H9 (cell line): ENCODE results near the gene F3. TPM values are rescaled to one million over a fixed set of nuclear protein-coding genes. Genes with fewer than 3 reads are reported as not detected.

ENCODE experiments used
- DNase-seq: peaks from one replicate; pipeline ENCODE4 v3.0.0-alpha.2; 2017
- H2AFZ ChIP-seq: one replicate; pipeline ENCODE4 v1.6.1; 2013; ENCODE audit warnings: mild to moderate bottlenecking, low read length, control low read depth, moderate library complexity
- H2AK5ac ChIP-seq: 2 replicates; pipeline ENCODE4 v1.6.1; 2013; ENCODE audit warnings: low read length, control low read depth, mixed read lengths; ENCODE audit not compliant: insufficient read length
- H2BK120ac ChIP-seq: one replicate; pipeline ENCODE4 v1.6.1; 2013; ENCODE audit warnings: low read depth, mild to moderate bottlenecking, low read length, control low read depth, inconsistent platforms; ENCODE audit not compliant: poor library complexity, severe bottlenecking
- H2BK12ac ChIP-seq: 2 replicates; pipeline ENCODE4 v1.6.1; 2013; ENCODE audit warnings: low read length, control low read depth, mixed read lengths, low read depth; ENCODE audit not compliant: insufficient read length
- H2BK15ac ChIP-seq: 2 replicates; pipeline ENCODE4 v1.6.1; 2013; ENCODE audit warnings: low read depth, low read length, control low read depth
- H2BK20ac ChIP-seq: one replicate; pipeline ENCODE4 v1.6.1; 2013; ENCODE audit warnings: low read depth, mild to moderate bottlenecking, low read length, control low read depth, inconsistent platforms; ENCODE audit not compliant: poor library complexity, severe bottlenecking
- H2BK5ac ChIP-seq: 2 replicates; pipeline ENCODE4 v1.6.1; 2013; ENCODE audit warnings: low read length, control low read depth, mixed read lengths; ENCODE audit not compliant: insufficient read length
- H3K14ac ChIP-seq: 2 replicates; pipeline ENCODE4 v1.6.1; 2013; ENCODE audit warnings: low read length, control low read depth; ENCODE audit not compliant: insufficient read depth
- H3K18ac ChIP-seq: 2 replicates; pipeline ENCODE4 v1.6.1; 2013; ENCODE audit warnings: low read depth, mild to moderate bottlenecking, mixed read lengths, low read length, control low read depth; ENCODE audit not compliant: insufficient read length
- H3K23ac ChIP-seq: 2 replicates; pipeline ENCODE4 v1.6.1; 2013; ENCODE audit warnings: low read length, control low read depth, mixed read lengths, low read depth; ENCODE audit not compliant: insufficient read length
- H3K23me2 ChIP-seq: 2 replicates; pipeline ENCODE4 v1.6.1; 2013; ENCODE audit warnings: low read depth, mild to moderate bottlenecking, mixed read lengths, low read length, control low read depth; ENCODE audit not compliant: insufficient read length, poor library complexity, severe bottlenecking
- H3K27ac ChIP-seq: 2 replicates; pipeline ENCODE4 v1.5.1; 2013; ENCODE audit warnings: low read length, control low read depth, mixed read lengths, low read depth; ENCODE audit not compliant: insufficient read length
- H3K27me3 ChIP-seq: 2 replicates; pipeline ENCODE4 v1.6.1; 2013; ENCODE audit warnings: low read length, control low read depth, inconsistent platforms; ENCODE audit not compliant: insufficient read depth
- H3K4ac ChIP-seq: 2 replicates; pipeline ENCODE4 v1.6.1; 2013; ENCODE audit warnings: low read depth, mild to moderate bottlenecking, control low read depth, inconsistent platforms, low read length, moderate library complexity
- H3K4me1 ChIP-seq: 2 replicates; pipeline ENCODE4 v1.6.1; 2013; ENCODE audit warnings: low read length, control low read depth, inconsistent platforms; ENCODE audit not compliant: insufficient read depth
- H3K4me2 ChIP-seq: 2 replicates; pipeline ENCODE4 v1.6.1; 2013; ENCODE audit warnings: low read length, control low read depth, mixed read lengths; ENCODE audit not compliant: insufficient read length, insufficient read depth
- H3K56ac ChIP-seq: 2 replicates; pipeline ENCODE4 v1.6.1; 2013; ENCODE audit warnings: low read depth, mild to moderate bottlenecking, mixed read lengths, low read length, control low read depth; ENCODE audit not compliant: insufficient read length
- H3K79me1 ChIP-seq: 2 replicates; pipeline ENCODE4 v1.6.1; 2013; ENCODE audit warnings: low read depth, mild to moderate bottlenecking, moderate library complexity, low read length, control low read depth, inconsistent platforms; ENCODE audit not compliant: insufficient read depth, poor library complexity, severe bottlenecking
- H3K79me2 ChIP-seq: 2 replicates; pipeline ENCODE4 v1.6.1; 2013; ENCODE audit warnings: low read length, control low read depth, inconsistent platforms; ENCODE audit not compliant: insufficient read depth
- H3K9ac ChIP-seq: 2 replicates; pipeline ENCODE4 v1.6.1; 2013; ENCODE audit warnings: low read length, control low read depth, mixed read lengths; ENCODE audit not compliant: insufficient read length; ENCODE audit errors: extremely low read depth
- H3K9me3 ChIP-seq: one replicate; pipeline ENCODE4 v1.6.1; 2013; ENCODE audit warnings: low read depth, low read length, inconsistent platforms; ENCODE audit not compliant: control insufficient read depth
- H3T11ph ChIP-seq: one replicate; pipeline ENCODE4 v1.6.1; 2013; ENCODE audit warnings: mild to moderate bottlenecking, low read length, control low read depth, inconsistent platforms
- H4K20me1 ChIP-seq: one replicate; pipeline ENCODE4 v1.6.1; 2013; ENCODE audit not compliant: control insufficient read depth, insufficient read length, insufficient read depth
- H4K5ac ChIP-seq: 2 replicates; pipeline ENCODE4 v1.6.1; 2013; ENCODE audit warnings: low read depth, mild to moderate bottlenecking, mixed read lengths, low read length, control low read depth; ENCODE audit not compliant: insufficient read length
- H4K8ac ChIP-seq: replicated peaks from 2 replicates; pipeline ENCODE4 v1.6.1; 2013; ENCODE audit warnings: low read length, control low read depth, mixed read lengths, low read depth; ENCODE audit not compliant: insufficient read length
- H4K91ac ChIP-seq: 2 replicates; pipeline ENCODE4 v1.6.1; 2013; ENCODE audit warnings: low read depth, mild to moderate bottlenecking, moderate library complexity, mixed read lengths, low read length, control low read depth; ENCODE audit not compliant: insufficient read length
- H3K27ac Mint-ChIP-seq, 3 experiments: 2 replicates in 2 of 3; 3 replicates in 1 of 3; pipeline ENCODE4 v1.8.0; 2020 to 2021; ENCODE audit warnings: mixed read lengths in 3 of 3, mild to moderate bottlenecking in 1 of 3, moderate library complexity in 1 of 3
- H3K27me3 Mint-ChIP-seq: 2 replicates; pipeline ENCODE4 v1.8.0; 2021; ENCODE audit warnings: low read depth, mild to moderate bottlenecking, moderate library complexity, mixed read lengths
- H3K36me3 Mint-ChIP-seq, 3 experiments: 2 replicates in 2 of 3; 3 replicates in 1 of 3; pipeline ENCODE4 v1.8.0; 2020 to 2021; ENCODE audit warnings: low read depth in 3 of 3, mixed read lengths in 3 of 3; ENCODE audit not compliant: insufficient read depth in 1 of 3
- H3K4me1 Mint-ChIP-seq, 2 experiments: 2 replicates each; pipeline ENCODE4 v1.8.0; 2020; ENCODE audit warnings: mixed read lengths in 2 of 2
- H3K4me3 Mint-ChIP-seq, 2 experiments: 2 replicates in 1 of 2; 3 replicates in 1 of 2; pipeline ENCODE4 v1.8.0; 2020 to 2021; ENCODE audit warnings: mild to moderate bottlenecking in 2 of 2, mixed read lengths in 2 of 2, moderate library complexity in 1 of 2
- H3K9me3 Mint-ChIP-seq, 2 experiments: 2 replicates in 1 of 2; 3 replicates in 1 of 2; pipeline ENCODE4 v1.8.0; 2020; ENCODE audit warnings: mild to moderate bottlenecking in 2 of 2, mixed read lengths in 2 of 2, moderate library complexity in 1 of 2
- CTCF ChIP-seq: fragments of 200-600 bp; sonication (generic); conservative IDR thresholded peaks from 3 replicates; pipeline ENCODE4 v1.8.0; 2021; ENCODE audit warnings: antibody characterized with exemption, mild to moderate bottlenecking
- WGBS: extraction: QIAGEN DNeasy Blood & Tissue Kit; methylation state at CpG from one replicate; pipeline ENCODE4 v1.1.7; 2013; ENCODE audit warnings: missing lambda C conversion rate, low lambda C conversion rate, mixed read lengths; ENCODE audit not compliant: insufficient read length; ENCODE audit errors: extremely low coverage; 5-methylcytosine and 5-hydroxymethylcytosine counted together
- total RNA-seq: library from RNA; stranded (reverse); gene quantifications from 2 replicates; pipeline ENCODE4 v1.2.1, GENCODE V29; 2021

Gene F3
- total RNA-seq, 1 experiment from 2014 or later, result 21.7 TPM

DNA sequence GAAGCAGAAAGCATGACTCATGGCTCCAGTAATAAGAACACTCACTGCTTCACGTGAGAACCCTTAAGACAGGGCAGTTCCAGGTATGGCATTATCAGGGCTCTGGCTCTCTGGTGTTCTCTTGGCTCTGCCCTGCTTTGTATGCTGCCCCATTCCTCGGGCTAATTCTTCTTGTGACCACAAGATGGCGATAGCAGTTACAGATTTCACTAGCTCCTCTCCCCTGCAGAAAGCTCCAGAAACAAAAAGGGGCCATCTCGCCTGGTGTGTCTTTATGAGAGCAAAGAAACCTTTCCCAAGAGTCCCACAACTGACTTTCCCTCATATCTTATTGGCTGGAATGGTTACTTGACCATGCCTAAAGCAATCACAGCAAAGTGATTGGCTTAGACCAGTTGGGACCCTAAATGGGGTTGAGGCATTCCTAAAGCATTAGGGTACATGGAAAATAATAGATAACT, 60.1 kb downstream of the F3 start:
- Histone ChIP-seq H4K91ac (no peak overlapping the region), H2AK5ac (no peak overlapping the region), H2AFZ (no peak overlapping the region), H2BK20ac (no peak overlapping the region), H3K79me2 (no peaks in the 10 kb centered on the region), H3T11ph (no peak overlapping the region), H3K9ac (no peak overlapping the region), H2BK120ac (no peak overlapping the region), H3K4me1 (no peaks in the 10 kb centered on the region), H2BK15ac (no peak overlapping the region), H4K8ac (no peak overlapping the region), H3K27ac (no peak overlapping the region), H3K56ac (no peak overlapping the region), H3K23ac (no peak overlapping the region), H2BK5ac (no peak overlapping the region), H3K4ac (no peak overlapping the region), H4K20me1 (no peaks in the 10 kb centered on the region), H3K18ac (no peak overlapping the region), H2BK12ac (no peak overlapping the region), H4K5ac (no peak overlapping the region), H3K14ac (no peak overlapping the region), H3K9me3 (no peaks in the 10 kb centered on the region), H3K79me1 (no peaks in the 10 kb centered on the region), H3K27me3 (no peaks in the 10 kb centered on the region), H3K4me2 (no peak overlapping the region), H3K23me2 (no peaks in the 10 kb centered on the region)
- Mint-ChIP-seq H3K27ac (no peak overlapping the region), H3K9me3 (no peaks in the 10 kb centered on the region), H3K27me3 (no peaks in the 10 kb centered on the region), H3K4me3 (no peak overlapping the region), H3K4me1 (peaks cover 0 to 2% of the 10 kb centered on the region in 2 experiments; a peak in 1 of 4 replicates), H3K36me3 (peaks cover 2 to 21% (median 14%) of the 10 kb centered on the region in 3 experiments; a peak in 5 of 7 replicates)
- peak; percentile 70 for DNase-seq
- WGBS, result no CpG with 5 or more reads among the region's 4 CpGs
- TF ChIP-seq CTCF, result peak; percentile 87
